OCI-LY7 (cell line): ENCODE data around the gene STK31. TPM values are rescaled to one million over a fixed set of nuclear protein-coding genes. Genes with fewer than 3 reads are reported as not detected.
A peak's percentile ranks its signal among the peaks of the same experiment; 100 is the strongest.

Experiments used
- BruUV-seq: library from RNA; stranded (reverse); fragments of 400-500 nt; replicated peaks from 2 replicates; lab custom pipeline; 2021; lab: Mats Ljungman, UMichigan
- CTCF ChIA-PET: fragments of 300-600 bp; sonication (Branson Sonifier 250); formaldehyde crosslinking; loops from one replicate; lab custom pipeline; 2022; ENCODE audit warnings: antibody characterized with exemption; ENCODE audit not compliant: unreplicated experiment; lab: Charles Lee
- POLR2A ChIA-PET: fragments of 300-600 bp; sonication (Branson Sonifier 250); formaldehyde crosslinking; loops from one replicate; lab custom pipeline; 2022; ENCODE audit warnings: antibody characterized with exemption; lab: Charles Lee
- DNase-seq: peaks from one replicate; pipeline ENCODE4 v3.0.0-alpha.2; 2015; ENCODE audit warnings: low spot score
- H2AFZ ChIP-seq: fragments of 200-600 bp; sonication (generic), shearing (Covaris generic); 2 replicates; pipeline ENCODE4 v1.6.1; 2014; ENCODE audit warnings: mild to moderate bottlenecking, antibody characterized with exemption, low read length, moderate library complexity
- H3K27ac ChIP-seq: fragments of 200-600 bp; sonication (generic); 2 replicates; pipeline ENCODE4 v1.5.1; 2014; ENCODE audit warnings: mixed run types, low read depth, mild to moderate bottlenecking, moderate library complexity, low read length, inconsistent platforms; ENCODE audit not compliant: poor library complexity, severe bottlenecking
- H3K36me3 ChIP-seq: fragments of 200-600 bp; sonication (generic); 2 replicates; pipeline ENCODE4 v1.6.1; 2014; ENCODE audit warnings: mild to moderate bottlenecking, antibody characterized with exemption, low read length, moderate library complexity, mixed read lengths; ENCODE audit not compliant: insufficient read depth
- H3K4me1 ChIP-seq: fragments of 200-600 bp; sonication (generic); 2 replicates; pipeline ENCODE4 v1.5.1; 2014; ENCODE audit warnings: mild to moderate bottlenecking, low read length; ENCODE audit not compliant: insufficient read depth, poor library complexity, severe bottlenecking
- H3K4me2 ChIP-seq: fragments of 200-600 bp; sonication (generic); 2 replicates; pipeline ENCODE4 v1.6.1; 2014; ENCODE audit warnings: mild to moderate bottlenecking, low read length
- H3K4me3 ChIP-seq: fragments of 200-600 bp; sonication (generic); 2 replicates; pipeline ENCODE4 v1.5.1; 2014; ENCODE audit warnings: mild to moderate bottlenecking, low read depth, low read length; ENCODE audit not compliant: poor library complexity, severe bottlenecking
- H3K79me2 ChIP-seq: fragments of 200-600 bp; sonication (generic); 2 replicates; pipeline ENCODE4 v1.6.1; 2016; ENCODE audit warnings: low read depth, mild to moderate bottlenecking, low read length, moderate library complexity, mixed read lengths; ENCODE audit not compliant: insufficient read depth
- H3K9me2 ChIP-seq: fragments of 200-600 bp; sonication (generic); 2 replicates; pipeline ENCODE4 v1.6.1; 2016; ENCODE audit warnings: mild to moderate bottlenecking, low read length, mixed read lengths; ENCODE audit not compliant: insufficient read depth
- H3K9me3 ChIP-seq: fragments of 200-600 bp; sonication (generic); 2 replicates; pipeline ENCODE4 v1.6.1; 2014; ENCODE audit warnings: mild to moderate bottlenecking, mixed run types, low read length, mixed read lengths
- H4K20me1 ChIP-seq: fragments of 200-600 bp; sonication (generic); 2 replicates; pipeline ENCODE4 v1.6.1; 2014; ENCODE audit warnings: mild to moderate bottlenecking, antibody characterized with exemption, low read length, moderate library complexity, mixed read lengths; ENCODE audit not compliant: insufficient read depth
- CTCF ChIP-seq: fragments of 200-600 bp; sonication (generic); conservative IDR thresholded peaks from 2 replicates; pipeline ENCODE4 v1.5.1; 2014; ENCODE audit warnings: mild to moderate bottlenecking, antibody characterized with exemption, low read length, moderate library complexity, mixed read lengths
- EZH2phosphoT487 ChIP-seq: fragments of 200-600 bp; sonication (generic); IDR thresholded peaks from 2 replicates; pipeline ENCODE4 v1.6.1; 2018; ENCODE audit warnings: low read depth, borderline replicate concordance, mild to moderate bottlenecking, mixed run types, antibody characterized with exemption, low read length, moderate library complexity, mixed read lengths
- intact Hi-C: fragments of 100-400 bp; cut with micrococcal nuclease; formaldehyde crosslinking; loops from one replicate; pipeline ENCODE4 v1.10.0; 2022; ENCODE audit not compliant: unreplicated experiment
- total RNA-seq, 2 experiments: library from RNA; depleted of rRNA in 1 of 2; stranded (reverse); fragments of >200 nt in 1 of 2; shearing (Covaris generic) in 1 of 2; gene quantifications; 2 replicates each; pipeline ENCODE4 v1.2.3, GENCODE V29; 2014 to 2022

STK31 gene
- total RNA-seq, 2 experiments from 2014 or later, result 0.28 to 0.40 TPM

GRCh38 chr7:23664122-23664521, 45.9 kb upstream of the STK31 start:
- H4K20me1 ChIP-seq, result no peaks in the 10 kb centered on the region
- no peak overlapping the region for H3K4me2 ChIP-seq
- TF ChIP-seq EZH2phosphoT487 (no peak), CTCF (no peak)
- intact Hi-C loops, result no loop called here
- no peak overlapping the region for H3K27ac ChIP-seq
- no TSS peak for BruUV-seq
- H3K4me1 ChIP-seq, result no peaks in the 10 kb centered on the region
- H3K36me3 ChIP-seq, result no peaks in the 10 kb centered on the region
- no peak overlapping the region for H2AFZ ChIP-seq
- H3K4me3 ChIP-seq, result no peak overlapping the region
- no peak for DNase-seq
- no peaks in the 10 kb centered on the region for H3K9me2 ChIP-seq
- H3K79me2 ChIP-seq, result no peaks in the 10 kb centered on the region
- POLR2A ChIA-PET, result no interaction called here
- CTCF ChIA-PET, result no interaction called here
- H3K9me3 ChIP-seq, result 0 out of 2 replicates have a peak, but pooled peaks cover 3% of the 10 kb centered on the region

GRCh38 chr7:23672033-23672432, 38.0 kb upstream of the STK31 start:
- intact Hi-C loops, result no loop called here
- POLR2A ChIA-PET, result interaction anchor here (0.6 to 0.8 kb wide), 2 partner anchors 14 to 379 kb away, joined by 3 read pairs; no protein-coding TSS in a partner anchor
- BruUV-seq, result no TSS peak
- H3K4me2 ChIP-seq, result no peak overlapping the region
- no peak for DNase-seq
- no peak overlapping the region for H2AFZ ChIP-seq
- no peaks in the 10 kb centered on the region for H4K20me1 ChIP-seq
- no peaks in the 10 kb centered on the region for H3K36me3 ChIP-seq
- H3K79me2 ChIP-seq, result no peaks in the 10 kb centered on the region
- no peaks in the 10 kb centered on the region for H3K9me3 ChIP-seq
- no peak overlapping the region for H3K27ac ChIP-seq
- TF ChIP-seq CTCF (no peak), EZH2phosphoT487 (no peak)
- H3K9me2 ChIP-seq, result no peaks in the 10 kb centered on the region
- H3K4me1 ChIP-seq, result no peaks in the 10 kb centered on the region
- no peak overlapping the region for H3K4me3 ChIP-seq
- CTCF ChIA-PET, result no interaction called here

GRCh38 chr7:23679898-23680413, 30.1 kb upstream of the STK31 start, which contains the start of gene FAM221A:
TSS of gene FAM221A (plus strand) at chr7:23680199. CDS start at chr7:23680219, 20 bp downstream.
- Histone ChIP-seq H3K36me3 (no peaks in the 10 kb centered on the region), H3K9me3 (no peaks in the 10 kb centered on the region), H3K79me2 (no peaks in the 10 kb centered on the region), H3K4me1 (peaks cover 7% of the 10 kb centered on the region), H3K4me2 (peak within 1 kb of the TSS; percentile 75), H3K27ac (peak within 1 kb of the TSS; percentile 27), H3K4me3 (peak within 1 kb of the TSS; percentile 70), H4K20me1 (no peaks in the 10 kb centered on the region), H2AFZ (peak within 1 kb of the TSS; percentile 68), H3K9me2 (no peaks in the 10 kb centered on the region)
- peak; percentile 79 for DNase-seq
- TF ChIP-seq CTCF (peak; percentile 66), EZH2phosphoT487 (no peak)
- intact Hi-C loops, result no loop called here
- ChIA-PET CTCF (no interaction called here), POLR2A (interaction anchor here (0.7 to 1.7 kb wide), 3 partner anchors 17 to 54 kb away, joined by 3 to 4 read pairs (median 3); no protein-coding TSS in a partner anchor)
- no TSS peak for BruUV-seq
